ENCODE results near the gene FAH.

Gene FAH

GRCh38 chr15:80199869-80200268, 47.1 kb downstream of the FAH start:
- no peak for DNase-seq (ENCODE audit: low spot score)

GRCh38 chr15:80201256-80202015, 48.6 kb downstream of the FAH start:
- no peak for DNase-seq (ENCODE audit: low spot score)

GRCh38 chr15:80202016-80202315, 49.2 kb downstream of the FAH start:
- no peak for DNase-seq (ENCODE audit: low spot score)

GRCh38 chr15:80202641-80203360, 50.0 kb downstream of the FAH start:
- DNase-seq (ENCODE audit: low spot score): no peak

DNA sequence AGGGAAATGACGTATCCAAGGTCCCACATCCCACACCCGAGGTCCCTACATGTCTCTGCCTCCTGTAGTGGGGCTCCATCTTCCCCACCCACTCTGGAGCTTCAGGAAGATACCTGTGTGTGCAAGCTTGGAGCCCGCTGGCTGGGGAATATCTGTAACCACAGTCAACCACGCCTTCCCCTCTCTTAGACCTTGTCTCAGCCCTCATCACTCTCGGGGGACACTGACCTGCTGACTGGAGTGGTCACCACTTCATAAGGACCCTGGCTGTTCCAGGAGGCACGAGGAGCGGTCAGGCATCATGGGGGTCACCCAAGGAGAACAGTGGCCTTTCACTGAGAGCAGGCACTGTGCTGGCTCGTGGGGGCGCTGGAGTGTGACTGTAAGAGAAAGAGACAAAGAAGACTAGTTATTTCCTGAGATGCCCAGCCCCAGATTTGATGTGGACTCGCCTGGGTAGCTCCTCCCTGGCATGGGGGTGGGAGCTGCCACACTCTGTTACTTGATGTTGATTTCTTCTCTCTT, 50.6 kb downstream of the FAH start:
- no peak for DNase-seq (ENCODE audit: low spot score)

- DNase-seq (ENCODE audit: low spot score): no peak
Measured at GRCh38 chr15:80204231-80204630, 51.4 kb downstream of the FAH start.

DNA sequence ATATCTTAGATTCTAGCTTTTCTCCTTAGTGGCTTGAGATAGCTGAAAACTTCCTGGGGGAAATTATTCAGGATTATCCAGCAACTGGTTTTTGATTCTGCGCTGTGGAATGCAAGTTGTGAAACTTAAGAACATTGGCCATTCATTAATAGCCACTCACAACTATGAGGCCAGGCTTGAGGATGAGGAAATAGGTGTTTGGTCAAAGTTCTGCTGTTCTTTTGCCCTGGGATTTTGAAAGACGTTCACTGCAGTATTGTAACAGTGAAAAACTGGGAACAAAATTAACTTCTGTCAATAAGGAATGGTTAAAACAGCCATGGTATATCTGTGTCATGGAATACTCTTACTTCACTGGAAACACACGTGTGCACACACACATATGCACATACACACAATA, 55.1 kb downstream of the FAH start:
- DNase-seq (ENCODE audit: low spot score): no peak

DNA sequence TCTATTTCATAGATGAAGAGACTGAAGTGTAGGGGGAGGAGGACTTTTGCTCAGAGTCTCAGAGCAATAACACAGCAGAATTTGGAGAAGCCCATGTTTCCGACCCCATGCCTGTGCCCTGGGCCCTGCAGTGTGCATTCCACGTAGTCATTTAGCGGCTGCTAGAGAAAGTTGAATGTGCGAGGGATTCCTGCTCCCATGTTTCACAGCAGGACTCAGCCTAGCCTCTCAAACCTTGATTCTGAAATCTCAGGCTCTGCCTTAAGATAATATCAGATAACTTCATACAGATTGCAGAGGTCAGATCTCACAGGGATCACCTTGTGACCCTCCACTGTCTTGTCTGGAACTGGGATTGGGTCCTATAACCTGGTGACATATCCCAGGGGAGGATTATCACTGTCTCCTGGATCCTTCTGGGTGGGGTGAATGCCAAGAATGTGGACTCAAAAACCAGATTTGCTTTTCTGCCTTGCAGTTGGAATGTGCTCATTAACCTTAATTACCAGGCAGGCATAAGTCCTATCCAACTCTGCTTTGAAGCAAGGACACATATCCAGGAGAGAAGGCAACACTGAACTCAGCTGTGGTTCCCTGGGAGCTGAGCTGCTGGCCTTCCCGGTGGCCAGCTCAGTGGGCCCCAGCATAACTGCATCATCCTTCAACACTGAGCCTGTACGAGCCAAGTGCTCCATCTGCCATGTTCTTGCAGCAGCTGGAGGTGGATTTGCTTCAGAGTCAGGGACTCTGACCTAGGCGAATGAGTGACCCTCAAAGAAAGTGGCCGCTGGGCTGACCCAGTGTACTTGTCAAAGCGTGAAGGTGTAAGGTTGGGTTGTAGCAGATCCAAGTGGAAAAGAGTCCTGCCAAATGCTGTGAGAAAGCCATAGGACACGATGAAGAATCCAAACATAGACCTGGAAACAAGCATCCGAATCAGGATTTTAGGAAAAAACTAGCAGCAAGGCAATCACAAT, 56.2 kb downstream of the FAH start:
- DNase-seq (ENCODE audit: low spot score): no peak

GRCh38 chr15:80210611-80211573, 58.1 kb downstream of the FAH start:
- DNase-seq (ENCODE audit: low spot score): no peak

DNA sequence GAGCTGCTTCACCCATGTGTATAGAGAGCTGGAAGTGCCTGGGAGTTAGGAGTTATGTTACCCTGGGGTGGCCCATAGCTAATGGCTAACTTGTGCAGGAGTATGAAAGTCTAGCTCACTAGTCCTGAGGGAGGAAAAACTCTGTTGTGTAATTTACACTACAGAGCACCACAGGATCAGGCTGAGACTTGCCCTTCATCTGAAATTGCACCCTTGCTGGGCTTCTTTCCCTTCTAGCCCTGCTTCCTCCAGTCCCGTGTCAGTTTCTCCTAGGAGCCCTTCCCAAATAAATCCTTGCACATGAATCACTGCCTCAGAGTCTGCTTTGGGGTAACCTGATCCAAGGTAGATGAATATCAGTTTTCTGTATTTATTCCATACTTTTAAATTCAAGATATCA, 59.2 kb downstream of the FAH start:
- DNase-seq (ENCODE audit: low spot score): no peak

- DNase-seq (ENCODE audit: low spot score): no peak
Measured at GRCh38 chr15:80214910-80215309, 62.1 kb downstream of the FAH start.

GRCh38 chr15:80216141-80216540, 63.3 kb downstream of the FAH start:
- no peak for DNase-seq (ENCODE audit: low spot score)

DNA sequence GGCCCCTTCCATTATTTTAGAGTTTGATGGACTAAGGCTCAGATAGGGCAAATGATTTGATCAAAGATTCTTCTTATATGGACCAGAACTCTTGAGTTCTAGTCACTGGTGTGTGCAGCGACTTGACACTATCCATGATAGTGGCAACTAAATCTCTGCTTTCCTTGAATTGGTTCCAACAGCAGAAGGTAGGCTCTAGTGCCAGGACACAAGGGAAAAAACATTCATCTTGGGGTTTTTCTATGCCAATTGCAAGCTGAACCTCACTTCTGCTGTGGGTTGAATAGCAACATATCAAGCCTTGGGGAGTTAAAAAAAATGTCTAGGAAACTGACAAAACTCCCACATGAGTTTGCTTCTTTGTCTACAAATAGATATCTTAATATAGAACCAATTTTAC, 64.1 kb downstream of the FAH start:
- no peak for DNase-seq (ENCODE audit: low spot score)

- DNase-seq (ENCODE audit: low spot score): no peak
Measured at GRCh38 chr15:80217327-80217900, 64.6 kb downstream of the FAH start.

- no peak for DNase-seq (ENCODE audit: low spot score)
Measured at GRCh38 chr15:80219955-80220354, 67.2 kb downstream of the FAH start.

GRCh38 chr15:80228959-80229610, 76.3 kb downstream of the FAH start:
- peak; percentile 59 for DNase-seq (ENCODE audit: low spot score)

DNA sequence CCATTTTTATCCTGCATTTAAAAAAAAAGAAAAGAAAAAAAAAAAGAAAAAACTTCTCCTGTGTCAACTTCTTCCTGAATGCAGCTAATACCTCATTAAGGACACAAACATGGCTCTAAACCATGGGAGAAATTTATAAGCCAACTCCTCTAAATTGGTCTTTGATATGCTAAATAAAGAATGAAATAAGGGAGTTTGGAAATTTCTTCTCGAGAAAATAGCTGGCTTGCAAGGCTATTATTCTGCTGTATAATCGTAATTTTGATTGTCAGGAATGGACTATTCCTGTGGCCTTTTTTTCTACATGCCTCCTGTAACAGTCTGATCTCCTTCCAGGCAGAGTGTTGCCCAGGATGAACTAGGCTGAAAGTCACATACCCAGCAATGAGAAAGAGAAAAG, 78.6 kb downstream of the FAH start:
- DNase-seq (ENCODE audit: low spot score): no peak

DNA sequence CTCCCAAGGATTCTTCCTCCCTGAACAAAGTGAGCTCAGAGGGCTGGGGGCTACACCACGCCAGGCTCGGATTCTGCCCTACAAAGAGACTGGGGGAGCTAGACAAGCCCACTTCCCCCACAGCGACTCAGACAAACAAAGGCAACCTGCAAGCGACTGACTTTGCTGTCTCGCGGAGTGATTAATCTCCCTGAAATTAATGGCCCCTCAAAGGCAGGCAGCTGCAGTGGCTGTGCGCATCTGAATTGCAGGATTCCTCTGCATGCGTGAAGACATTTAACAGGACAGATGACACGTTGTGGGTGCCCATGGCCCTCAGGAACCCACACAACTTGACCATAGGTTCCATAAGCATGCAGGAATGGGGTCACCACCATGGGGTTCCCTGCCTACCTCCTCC, 80.8 kb downstream of the FAH start:
- no peak for DNase-seq (ENCODE audit: low spot score)

DNA sequence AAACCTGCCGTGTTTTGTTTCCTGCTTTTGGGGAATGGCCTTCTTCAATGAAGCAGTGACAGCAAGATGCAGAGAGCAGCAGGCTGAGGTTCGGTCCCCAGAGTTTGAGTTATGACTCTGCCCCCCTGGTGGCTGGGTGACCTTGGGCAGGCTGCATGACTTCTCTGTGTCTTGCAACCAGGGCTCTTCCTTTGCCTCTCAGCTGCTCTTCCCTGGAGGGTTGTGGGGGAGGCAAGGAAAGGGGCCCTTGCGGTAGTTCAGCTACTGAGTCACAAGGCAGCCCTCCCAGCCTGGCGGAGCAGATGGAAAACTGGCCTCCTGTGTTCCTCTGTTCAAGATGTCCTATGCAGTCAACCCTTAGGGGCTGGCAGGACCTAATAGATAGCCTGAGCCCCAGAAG, 82.1 kb downstream of the FAH start:
- peak; percentile 19 for DNase-seq (ENCODE audit: low spot score)

Data from RKO (cell line).